ENCODE measurements around the gene UBA52. TPM values are rescaled to one million over a fixed set of nuclear protein-coding genes. Genes with fewer than 3 reads are reported as not detected.
"Not testable (repeated sequence)": the region's sequence is repeated elsewhere in the genome, so short reads cannot be mapped to it uniquely, and the experiment has no call there.

UBA52 gene
- total RNA-seq, 1 experiment from 2014 or later = 1,330 TPM

- DNase-seq (ENCODE audit: unreplicated experiment) = no peak
- no peaks in the 10 kb centered on the region for H3K27me3 Mint-ChIP-seq (ENCODE audit: insufficient read depth, unreplicated experiment)
- H3K36me3 Mint-ChIP-seq (ENCODE audit: insufficient read depth, unreplicated experiment) = peaks cover 19% of the 10 kb centered on the region
- POLR2A ChIA-PET = interaction anchor here (0.6 to 2.7 kb wide), 3 partner anchors 9 to 328 kb away, joined by 3 to 17 read pairs (median 5); partner anchors contain the start of genes COPE, DDX49 and UBA52
- BruUV-seq (replicated peaks) = no TSS peak
- intact Hi-C loops (cut with micrococcal nuclease) = loop anchor here (1.0 to 5.0 kb wide), 2 partner anchors 44 to 170 kb away; no protein-coding TSS in a partner anchor
- no peak overlapping the region for H3K27ac Mint-ChIP-seq (ENCODE audit: low read depth, unreplicated experiment)
- no peaks in the 10 kb centered on the region for H3K9me3 Mint-ChIP-seq (ENCODE audit: unreplicated experiment)
- no peak for TF ChIP-seq CTCF (IDR thresholded peaks at IDR 0.05; ENCODE audit: unreplicated experiment)
- peaks cover 17% of the 10 kb centered on the region for H3K4me1 Mint-ChIP-seq (ENCODE audit: insufficient read depth, unreplicated experiment)
- H3K4me3 Mint-ChIP-seq (ENCODE audit: unreplicated experiment) = no peak overlapping the region
- CTCF ChIA-PET = interaction anchor here (0.6 to 3.5 kb wide), 8 partner anchors 9 to 758 kb away, joined by 3 to 25 read pairs (median 10); no protein-coding TSS in a partner anchor
These were observed 20.2 kb downstream of the UBA52 start for GRCh38 chr19:18591735-18592385.

GRCh38 chr19:18592732-18593131 lies 21.1 kb downstream of the UBA52 start:
- H3K9me3 Mint-ChIP-seq (ENCODE audit: unreplicated experiment); H3K27ac Mint-ChIP-seq (ENCODE audit: low read depth, unreplicated experiment); H3K27me3 Mint-ChIP-seq (ENCODE audit: insufficient read depth, unreplicated experiment); DNase-seq (ENCODE audit: unreplicated experiment); H3K4me3 Mint-ChIP-seq (ENCODE audit: unreplicated experiment); BruUV-seq (replicated peaks): not testable (repeated sequence)
- Mint-ChIP-seq H3K4me1 (ENCODE audit: insufficient read depth, unreplicated experiment) (peaks cover 17% of the 10 kb centered on the region), H3K36me3 (ENCODE audit: insufficient read depth, unreplicated experiment) (peaks cover 21% of the 10 kb centered on the region)
- ChIA-PET POLR2A (interaction anchor here (0.7 to 2.7 kb wide), 6 partner anchors 10 to 327 kb away, joined by 3 to 17 read pairs (median 3); partner anchors contain the start of genes COPE, CRTC1, DDX49 and UBA52), CTCF (interaction anchor here (0.6 to 3.3 kb wide), 12 partner anchors 8 to 535 kb away, joined by 3 to 25 read pairs (median 6); partner anchors contain the start of gene UPF1)
- intact Hi-C loops (cut with micrococcal nuclease) = loop anchor here (1.0 to 5.0 kb wide), 2 partner anchors 44 to 170 kb away; no protein-coding TSS in a partner anchor

- CTCF ChIA-PET = interaction anchor here (0.5 to 3.3 kb wide), 30 partner anchors 9 to 655 kb away, joined by 3 to 25 read pairs (median 4); partner anchors contain the start of gene UPF1
- POLR2A ChIA-PET = interaction anchor here (0.7 to 2.7 kb wide), 6 partner anchors 9 to 241 kb away, joined by 3 to 17 read pairs (median 3); partner anchors contain the start of genes CRTC1 and UBA52
- no peak overlapping the region for H3K27ac Mint-ChIP-seq (ENCODE audit: low read depth, unreplicated experiment)
- no peaks in the 10 kb centered on the region for H3K9me3 Mint-ChIP-seq (ENCODE audit: unreplicated experiment)
- no peaks in the 10 kb centered on the region for H3K27me3 Mint-ChIP-seq (ENCODE audit: insufficient read depth, unreplicated experiment)
- peaks cover 17% of the 10 kb centered on the region for H3K4me1 Mint-ChIP-seq (ENCODE audit: insufficient read depth, unreplicated experiment)
- no peak for TF ChIP-seq CTCF (IDR thresholded peaks at IDR 0.05; ENCODE audit: unreplicated experiment)
- intact Hi-C loops (cut with micrococcal nuclease) = loop anchor here (1.0 to 5.0 kb wide), 2 partner anchors 169 to 254 kb away; no protein-coding TSS in a partner anchor
- H3K4me3 Mint-ChIP-seq (ENCODE audit: unreplicated experiment) = peak overlapping the region; percentile 35
- no peak for DNase-seq (ENCODE audit: unreplicated experiment)
- no TSS peak for BruUV-seq (replicated peaks)
- peaks cover 18% of the 10 kb centered on the region for H3K36me3 Mint-ChIP-seq (ENCODE audit: insufficient read depth, unreplicated experiment)
These were observed 21.9 kb downstream of the UBA52 start for GRCh38 chr19:18593367-18594095.

- BruUV-seq (replicated peaks) = no TSS peak
- TF ChIP-seq CTCF (IDR thresholded peaks at IDR 0.05; ENCODE audit: unreplicated experiment) = peak; percentile 93
- ChIA-PET POLR2A (interaction anchor here (0.7 to 2.7 kb wide), 4 partner anchors 22 to 763 kb away, joined by 3 to 17 read pairs (median 3); partner anchors contain the start of genes CRTC1 and UBA52), CTCF (interaction anchor here (0.6 to 3.3 kb wide), 23 partner anchors 9 to 401 kb away, joined by 3 to 25 read pairs (median 4); partner anchors contain the start of gene UPF1)
- DNase-seq (ENCODE audit: unreplicated experiment) = peak; percentile 73
- no peaks in the 10 kb centered on the region for H3K9me3 Mint-ChIP-seq (ENCODE audit: unreplicated experiment)
- no peak overlapping the region for H3K27ac Mint-ChIP-seq (ENCODE audit: low read depth, unreplicated experiment)
- peaks cover 17% of the 10 kb centered on the region for H3K4me1 Mint-ChIP-seq (ENCODE audit: insufficient read depth, unreplicated experiment)
- peaks cover 16% of the 10 kb centered on the region for H3K36me3 Mint-ChIP-seq (ENCODE audit: insufficient read depth, unreplicated experiment)
- no peaks in the 10 kb centered on the region for H3K27me3 Mint-ChIP-seq (ENCODE audit: insufficient read depth, unreplicated experiment)
- H3K4me3 Mint-ChIP-seq (ENCODE audit: unreplicated experiment) = no peak overlapping the region
- intact Hi-C loops (cut with micrococcal nuclease) = loop anchor here (1.0 to 5.0 kb wide), 2 partner anchors 168 to 253 kb away; no protein-coding TSS in a partner anchor
These were observed 22.6 kb downstream of the UBA52 start for GRCh38 chr19:18594096-18594823.
